Keratinocyte (primary cell): ENCODE results near the gene ARHGAP28.

Experiments
- CTCF ChIP-seq, 3 experiments: IDR thresholded peaks in 1 of 3; conservative IDR thresholded peaks in 1 of 3; optimal IDR thresholded peaks in 1 of 3; 2 replicates in 2 of 3; 3 replicates in 1 of 3; pipeline versions ENCODE3 to v1.5.1; 2011; ENCODE audit warnings: low read length in 3 of 3, mild to moderate bottlenecking in 3 of 3, moderate library complexity in 2 of 3, control low read depth in 1 of 3, inconsistent platforms in 1 of 3; ENCODE audit not compliant: insufficient read depth in 2 of 3; ENCODE audit errors: extremely low read depth in 1 of 3
- EZH2 ChIP-seq: IDR thresholded peaks from one replicate; pipeline ENCODE4 v1.6.1; 2012; ENCODE audit warnings: inconsistent platforms, mild to moderate bottlenecking, low read length, moderate library complexity

- no peak for TF ChIP-seq CTCF (optimal IDR thresholded peaks at IDR 0.05 in 1 of 3, IDR thresholded peaks at IDR 0.05 in 1 of 3, conservative IDR thresholded peaks at IDR 0.05 in 1 of 3; ENCODE audit: extremely low read depth in 1 of 3, insufficient read depth in 2 of 3, low read length in 3 of 3)
- no peak for TF ChIP-seq EZH2
Measured at GRCh38 chr18:6682437-6683111, 46.9 kb upstream of the ARHGAP28 start.
